GM10248 (cell line): ENCODE measurements around the gene CMKLR1.
A peak's percentile ranks its signal among the peaks of the same experiment; 100 is the strongest.

ENCODE experiments used
- CTCF ChIA-PET: fragments of 300-600 bp; sonication (Branson Sonifier 250); formaldehyde crosslinking; extraction: SDS; loops from one replicate; lab custom pipeline; 2021; ENCODE audit warnings: antibody characterized with exemption; lab: Yijun Ruan, JAX
- POLR2A ChIA-PET: fragments of 350-650 bp; sonication (Branson Sonifier 250); formaldehyde crosslinking; extraction: SDS; loops from one replicate; lab custom pipeline; 2020; ENCODE audit warnings: antibody characterized with exemption; lab: Yijun Ruan, JAX
- DNase-seq: peaks from one replicate; pipeline ENCODE4 v3.0.0; 2012; ENCODE audit errors: extremely low spot score
- TF ChIP-seq, protein P1 (sequence below): IDR thresholded peaks from 2 replicates; pipeline ENCODE4 v1.5.1; 2012; ENCODE audit warnings: mild to moderate bottlenecking, low read depth; ENCODE audit errors: extremely low read depth, missing control alignments, control extremely low read depth

CMKLR1 gene

DNA sequence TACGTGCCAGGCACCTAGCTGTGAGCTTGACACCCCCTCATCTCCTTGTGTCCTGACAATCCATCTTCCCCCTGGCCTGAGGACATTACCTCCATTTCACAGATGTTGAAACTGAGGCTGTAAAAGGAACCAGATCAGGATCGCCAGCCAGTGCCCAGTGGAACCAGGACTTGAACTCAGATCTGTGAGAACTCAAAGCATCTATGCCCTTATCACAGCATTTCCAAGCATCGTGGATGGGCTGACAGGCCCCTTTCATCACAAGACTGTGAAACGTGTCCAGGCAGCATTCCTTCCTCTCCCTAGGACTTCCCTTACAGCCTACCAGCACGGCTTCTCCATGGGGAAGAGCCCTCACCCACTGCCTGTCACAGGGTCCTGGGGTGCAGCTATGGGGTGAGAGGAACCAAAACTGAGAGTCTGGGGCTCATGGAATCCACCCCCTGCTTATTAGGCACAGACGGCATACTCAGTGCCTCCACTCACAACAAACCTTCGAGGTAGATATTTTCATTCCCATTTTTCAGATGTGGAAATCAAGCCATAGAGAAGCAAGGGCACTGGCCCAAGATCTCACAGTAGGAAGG, 26.9 kb downstream of the CMKLR1 start:
- no peak for DNase-seq
- CTCF ChIA-PET, result interaction anchor here (1.0 to 3.0 kb wide), 4 partner anchors 10 to 145 kb away, joined by 3 to 19 read pairs (median 4); no protein-coding TSS in a partner anchor
- TF ChIP-seq, protein P1, sequence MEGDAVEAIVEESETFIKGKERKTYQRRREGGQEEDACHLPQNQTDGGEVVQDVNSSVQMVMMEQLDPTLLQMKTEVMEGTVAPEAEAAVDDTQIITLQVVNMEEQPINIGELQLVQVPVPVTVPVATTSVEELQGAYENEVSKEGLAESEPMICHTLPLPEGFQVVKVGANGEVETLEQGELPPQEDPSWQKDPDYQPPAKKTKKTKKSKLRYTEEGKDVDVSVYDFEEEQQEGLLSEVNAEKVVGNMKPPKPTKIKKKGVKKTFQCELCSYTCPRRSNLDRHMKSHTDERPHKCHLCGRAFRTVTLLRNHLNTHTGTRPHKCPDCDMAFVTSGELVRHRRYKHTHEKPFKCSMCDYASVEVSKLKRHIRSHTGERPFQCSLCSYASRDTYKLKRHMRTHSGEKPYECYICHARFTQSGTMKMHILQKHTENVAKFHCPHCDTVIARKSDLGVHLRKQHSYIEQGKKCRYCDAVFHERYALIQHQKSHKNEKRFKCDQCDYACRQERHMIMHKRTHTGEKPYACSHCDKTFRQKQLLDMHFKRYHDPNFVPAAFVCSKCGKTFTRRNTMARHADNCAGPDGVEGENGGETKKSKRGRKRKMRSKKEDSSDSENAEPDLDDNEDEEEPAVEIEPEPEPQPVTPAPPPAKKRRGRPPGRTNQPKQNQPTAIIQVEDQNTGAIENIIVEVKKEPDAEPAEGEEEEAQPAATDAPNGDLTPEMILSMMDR, result no peak
- POLR2A ChIA-PET, result no interaction called here

DNA sequence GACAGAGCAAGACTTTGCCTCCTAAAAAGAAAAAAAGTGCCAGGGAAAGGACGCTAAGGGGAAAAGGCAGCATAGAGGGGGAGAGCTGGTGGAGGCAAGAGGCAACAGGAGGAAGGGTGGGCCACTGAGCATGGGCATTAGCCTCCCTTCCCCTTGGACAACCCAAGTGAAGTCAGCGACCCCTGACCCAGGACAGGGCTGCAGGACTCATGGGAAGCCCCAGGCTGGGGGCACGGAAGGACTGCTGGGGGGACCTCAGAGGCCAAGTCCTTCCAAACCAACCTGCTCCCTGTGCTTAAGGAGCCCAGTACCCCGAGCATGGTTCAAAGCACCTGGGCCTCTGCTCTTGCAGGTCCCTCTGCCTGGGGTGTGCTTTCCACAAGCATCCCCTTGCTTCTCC, 27.5 kb downstream of the CMKLR1 start:
- TF ChIP-seq, protein P1, result no peak
- DNase-seq, result no peak
- ChIA-PET CTCF (interaction anchor here (3.0 kb wide), 1 partner anchor 11 kb away, joined by 19 read pairs; no protein-coding TSS in a partner anchor), POLR2A (no interaction called here)

DNA sequence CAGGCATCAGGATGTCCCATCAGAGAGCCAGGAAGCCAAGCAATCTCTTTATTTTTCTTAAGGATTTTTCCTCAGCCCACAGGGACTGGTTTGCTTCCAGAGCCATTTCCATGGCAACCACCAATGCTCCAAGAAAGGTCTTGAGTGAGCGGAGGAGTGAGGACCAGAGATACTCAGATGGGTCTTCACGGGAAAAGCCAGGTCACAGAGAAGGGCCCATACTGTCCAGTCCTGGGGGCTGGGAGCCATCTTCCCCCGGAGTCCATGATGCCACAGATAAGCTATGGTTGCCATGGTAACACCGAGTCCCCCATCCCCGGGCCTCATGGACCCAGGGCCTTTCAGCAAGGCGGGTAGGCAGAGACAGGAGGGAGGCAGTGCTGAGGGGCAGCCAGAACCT, 28.6 kb downstream of the CMKLR1 start:
- CTCF ChIA-PET, result no interaction called here
- DNase-seq, result no peak
- TF ChIP-seq, protein P1, result no peak
- POLR2A ChIA-PET, result no interaction called here

DNA sequence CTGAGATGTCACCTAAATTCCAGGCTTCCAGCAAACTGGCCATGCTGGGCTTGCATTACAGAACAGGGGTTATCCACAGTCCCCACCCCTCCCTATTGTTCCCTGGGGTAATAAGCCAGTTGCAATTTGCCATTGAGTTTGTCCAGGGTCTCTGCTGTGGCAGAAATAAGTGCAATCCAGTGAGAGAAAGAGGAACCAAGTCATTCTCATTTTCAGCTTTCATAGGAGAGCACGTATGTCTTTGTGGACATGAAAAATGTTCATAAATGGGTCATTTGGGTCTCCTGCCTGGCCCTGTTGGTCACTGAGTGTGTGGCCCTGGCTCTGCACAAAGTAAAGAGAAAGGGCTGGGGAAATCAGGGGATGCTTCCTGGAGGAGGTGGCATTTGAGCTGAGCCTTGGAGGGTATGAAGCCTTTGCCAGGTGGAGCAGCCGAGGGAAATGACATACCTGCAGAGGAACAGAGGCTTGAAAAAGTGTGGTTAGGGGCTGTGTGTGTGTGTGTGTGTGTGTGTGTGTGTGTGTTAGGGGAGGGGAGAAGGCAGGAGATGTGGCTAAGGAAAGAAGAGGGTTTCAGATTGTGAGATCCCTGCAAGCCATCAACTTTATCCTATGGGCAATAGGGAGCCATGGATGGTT, 29.3 kb downstream of the CMKLR1 start:
- TF ChIP-seq, protein P1, result no peak
- DNase-seq, result peak; percentile 47
- POLR2A ChIA-PET, result interaction anchor here (0.5 kb wide), 1 partner anchor 831 kb away, joined by 3 read pairs; no protein-coding TSS in a partner anchor
- CTCF ChIA-PET, result interaction anchor here (1.0 to 3.5 kb wide), 4 partner anchors 11 to 24 kb away, joined by 3 to 16 read pairs (median 4); no protein-coding TSS in a partner anchor

DNA sequence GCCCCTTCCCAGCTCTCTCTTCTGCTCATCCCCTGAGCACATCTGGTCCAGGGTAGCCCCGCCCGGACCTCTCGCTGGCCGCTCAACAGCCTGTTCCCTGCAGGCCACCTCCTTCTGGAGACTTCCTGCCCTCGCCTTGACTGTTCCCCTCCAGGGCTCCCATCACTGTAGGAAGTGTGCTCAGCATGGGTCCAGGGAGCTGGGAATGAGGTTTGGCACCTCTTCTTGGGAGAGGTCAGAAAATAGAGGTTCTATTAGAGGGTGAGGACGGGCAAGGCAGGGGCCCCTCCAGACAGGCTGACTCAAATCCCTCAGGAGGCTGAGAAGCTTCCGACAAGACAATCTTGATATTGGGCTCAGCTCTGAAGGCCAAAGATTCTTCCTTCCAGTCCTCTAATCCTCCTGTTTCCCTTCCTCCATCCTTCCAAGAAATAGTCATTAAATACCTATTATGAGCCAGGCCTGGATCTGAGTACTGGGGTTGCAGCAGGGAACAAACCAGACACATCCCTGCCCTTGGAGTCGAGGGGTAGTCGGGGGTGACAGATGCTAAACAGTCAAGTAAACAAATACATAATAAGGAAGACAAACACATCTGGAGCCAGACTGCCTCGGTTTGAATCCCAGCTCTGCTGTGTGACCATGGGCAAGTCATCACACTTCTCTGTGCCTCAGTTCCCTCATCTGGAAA, 30.6 kb downstream of the CMKLR1 start:
- ChIA-PET CTCF (interaction anchor here (1.0 to 3.7 kb wide), 8 partner anchors 9 to 74 kb away, joined by 3 to 16 read pairs (median 6); no protein-coding TSS in a partner anchor), POLR2A (no interaction called here)
- TF ChIP-seq, protein P1, result no peak
- DNase-seq, result no peak

DNA sequence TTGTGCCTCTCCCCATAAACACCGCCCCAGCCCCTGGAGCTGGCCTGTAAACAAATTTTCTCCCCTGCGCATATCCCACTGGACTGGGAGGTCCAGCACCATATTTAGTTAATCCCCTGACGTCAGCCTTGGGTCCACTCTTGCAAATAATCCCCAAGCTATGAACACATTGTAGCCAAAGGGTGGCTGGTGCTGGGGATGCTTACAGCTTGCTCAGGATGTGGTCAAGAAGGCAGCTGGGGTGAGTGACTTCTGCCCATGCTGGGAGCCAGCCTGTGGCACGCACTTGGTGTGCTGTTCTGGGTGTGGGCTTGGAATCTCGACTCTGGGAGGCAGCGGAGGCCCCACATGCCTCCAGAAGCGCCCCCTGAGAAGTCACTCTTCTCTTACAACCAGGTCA, 32.1 kb downstream of the CMKLR1 start:
- CTCF ChIA-PET, result interaction anchor here (1.2 to 3.7 kb wide), 6 partner anchors 9 to 72 kb away, joined by 3 to 16 read pairs (median 8); no protein-coding TSS in a partner anchor
- no peak for DNase-seq
- POLR2A ChIA-PET, result interaction anchor here (0.8 kb wide), 1 partner anchor 9 kb away, joined by 3 read pairs; no protein-coding TSS in a partner anchor

More for the DNA sequence above, 32.1 kb downstream of the CMKLR1 start:
- TF ChIP-seq, protein P1, result no peak
